Liver (tissue), 9 donors: Measurements from ENCODE around the gene FGF19. TPM values are rescaled to one million over a fixed set of nuclear protein-coding genes. Genes with fewer than 3 reads are reported as not detected.

Experiments used
- DNase-seq: peaks from one replicate; pipeline ENCODE4 v3.0.0-alpha.2; 2017; ENCODE audit warnings: low spot score
- H3K27ac ChIP-seq, 2 donors: one replicate each; pipeline ENCODE4 v1.7.0; 2013; ENCODE audit warnings: inconsistent platforms in 2 of 2, low read length in 2 of 2, control low read depth in 1 of 2, low read depth in 1 of 2, mild to moderate bottlenecking in 1 of 2
- H3K27me3 ChIP-seq, 4 donors: one replicate each; pipeline versions ENCODE4 v1.6.1 to v1.7.0; 2013; ENCODE audit warnings: low read length in 3 of 4, inconsistent platforms in 1 of 4, mild to moderate bottlenecking in 1 of 4, moderate library complexity in 1 of 4; ENCODE audit not compliant: control insufficient read depth in 4 of 4, insufficient read depth in 4 of 4
- H3K36me3 ChIP-seq, 4 donors: one replicate each; pipeline versions ENCODE4 v1.6.1 to v1.7.0; 2013; ENCODE audit warnings: low read length in 3 of 4, mild to moderate bottlenecking in 3 of 4, low read depth in 1 of 4, moderate library complexity in 1 of 4; ENCODE audit not compliant: control insufficient read depth in 4 of 4, insufficient read depth in 3 of 4
- H3K4me1 ChIP-seq, 4 donors: one replicate each; pipeline versions ENCODE4 v1.6.1 to v1.7.0; 2013; ENCODE audit warnings: low read length in 3 of 4, mild to moderate bottlenecking in 3 of 4, moderate library complexity in 1 of 4; ENCODE audit not compliant: control insufficient read depth in 4 of 4, insufficient read depth in 4 of 4
- H3K4me3 ChIP-seq, 3 donors: one replicate each; pipeline versions ENCODE4 v1.6.1 to v1.7.0; 2013; ENCODE audit warnings: low read length in 3 of 3, control low read depth in 1 of 3, low read depth in 1 of 3, mild to moderate bottlenecking in 1 of 3
- H3K9ac ChIP-seq, 2 donors: one replicate each; pipeline ENCODE4 v1.7.0; 2013; ENCODE audit warnings: low read length in 2 of 2, mild to moderate bottlenecking in 2 of 2, moderate library complexity in 2 of 2, control low read depth in 1 of 2, low read depth in 1 of 2
- H3K9me3 ChIP-seq, 4 donors: one replicate each; pipeline versions ENCODE4 v1.6.1 to v1.7.0; 2013; ENCODE audit warnings: low read length in 3 of 4; ENCODE audit not compliant: control insufficient read depth in 4 of 4
- EGR1 ChIP-seq, 2 donors: IDR thresholded peaks; 2 replicates each; pipeline ENCODE4 v1.6.1; 2016 to 2018; ENCODE audit warnings: antibody characterized with exemption in 2 of 2, low read depth in 2 of 2
- FOXA1 ChIP-seq: IDR thresholded peaks from 2 replicates; pipeline ENCODE4 v1.6.1; 2016; ENCODE audit warnings: antibody characterized with exemption
- FOXA2 ChIP-seq: IDR thresholded peaks from 2 replicates; pipeline ENCODE4 v1.6.1; 2016; ENCODE audit warnings: antibody characterized with exemption
- HNF4A ChIP-seq, 2 donors: conservative IDR thresholded peaks; 2 replicates each; pipeline ENCODE4 v1.6.1; 2016; ENCODE audit warnings: antibody characterized with exemption in 2 of 2, mild to moderate bottlenecking in 2 of 2
- JUND ChIP-seq, 2 donors: IDR thresholded peaks; 2 replicates each; pipeline ENCODE4 v1.6.1; 2016; ENCODE audit warnings: antibody characterized with exemption in 2 of 2
- MAX ChIP-seq: IDR thresholded peaks from 2 replicates; pipeline ENCODE4 v1.6.1; 2016; ENCODE audit warnings: antibody characterized with exemption
- NR2F2 ChIP-seq: IDR thresholded peaks from 2 replicates; pipeline ENCODE4 v1.6.1; 2016; ENCODE audit warnings: antibody characterized with exemption
- RAD21 ChIP-seq, 2 donors: IDR thresholded peaks; 2 replicates each; pipeline ENCODE4 v1.6.1; 2016; ENCODE audit warnings: antibody characterized with exemption in 2 of 2, mild to moderate bottlenecking in 2 of 2
- RXRA ChIP-seq, 2 donors: IDR thresholded peaks; 2 replicates each; pipeline ENCODE4 v1.6.1; 2017 to 2018; ENCODE audit warnings: antibody characterized with exemption in 2 of 2, mild to moderate bottlenecking in 1 of 2
- SP1 ChIP-seq: IDR thresholded peaks from 2 replicates; pipeline ENCODE4 v1.6.1; 2018; ENCODE audit warnings: antibody characterized with exemption, mild to moderate bottlenecking
- ZBTB33 ChIP-seq: IDR thresholded peaks from 2 replicates; pipeline ENCODE4 v1.6.1; 2016; ENCODE audit warnings: antibody characterized with exemption
- WGBS: extraction: QIAGEN DNeasy Blood & Tissue Kit; methylation state at CpG from one replicate; pipeline ENCODE4 v1.1.7; 2013; 5-methylcytosine and 5-hydroxymethylcytosine counted together
- polyA plus RNA-seq, 2 donors: library from polyadenylated mRNA; stranded (reverse) in 1 of 2; unstranded in 1 of 2; fragments of 200-250 nt in 1 of 2; fragments of >200 nt in 1 of 2; fragmentation: Nextera tagmentation in 1 of 2; extraction: Ambion mirVana in 1 of 2; gene quantifications; one replicate each; pipeline versions ENCODE4 v1.2.1 to v1.2.3, GENCODE V29; 2013 to 2015
- total RNA-seq, 2 donors: library from RNA; depleted of rRNA; stranded (reverse); fragments of >200 nt; gene quantifications; one replicate each; pipeline ENCODE4 v1.2.3, GENCODE V29; 2014
- TF ChIP-seq, protein P1 (sequence below): IDR thresholded peaks from 2 replicates; pipeline ENCODE4 v1.6.1; 2016; ENCODE audit warnings: antibody characterized with exemption
- TF ChIP-seq, protein P2 (sequence below): fragments of 150-350 bp; IDR thresholded peaks from 2 replicates; pipeline ENCODE4 v1.5.1; 2017; ENCODE audit warnings: improper control_type of control experiment, low read depth, low read length; ENCODE audit not compliant: missing input control
- TF ChIP-seq, protein P3 (sequence below): IDR thresholded peaks from 2 replicates; pipeline ENCODE4 v1.6.1; 2016; ENCODE audit warnings: antibody characterized with exemption, mild to moderate bottlenecking
- donor health status: healthy.
- donor health status: healthy.
- donor health status: healthy.
- donor health status: healthy.
- donor health status: healthy.

FGF19 gene
- total and polyA plus RNA-seq, 4 donors: 0.09 TPM; not detected in 3

DNA sequence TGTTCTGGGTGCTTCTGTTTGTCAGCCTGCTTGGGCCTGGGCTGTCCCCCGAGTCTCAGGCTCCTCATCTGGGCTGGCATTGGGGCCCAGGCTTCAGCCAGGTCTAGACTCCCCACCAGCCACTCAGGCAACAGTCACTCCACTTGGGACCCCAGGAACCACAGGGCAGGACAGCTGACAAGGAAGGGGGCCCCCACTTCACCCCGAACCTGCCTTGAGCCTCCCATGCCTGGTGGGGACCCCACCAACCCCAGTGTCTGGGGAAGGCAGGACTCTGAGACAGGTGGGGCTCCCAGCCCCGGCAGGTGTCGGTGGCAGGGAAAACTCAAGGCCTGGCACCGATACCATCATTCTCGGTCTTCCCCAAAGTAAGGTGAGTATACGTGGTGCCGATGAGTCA lies 17.0 kb downstream of the FGF19 start (continued):
- TF ChIP-seq FOXA2 (no peak), JUND (IDR thresholded peaks at IDR 0.05) (no peak), EGR1 (IDR thresholded peaks at IDR 0.05; ENCODE audit: low read depth in 2 of 2) (no peak)
- TF ChIP-seq, protein P1, sequence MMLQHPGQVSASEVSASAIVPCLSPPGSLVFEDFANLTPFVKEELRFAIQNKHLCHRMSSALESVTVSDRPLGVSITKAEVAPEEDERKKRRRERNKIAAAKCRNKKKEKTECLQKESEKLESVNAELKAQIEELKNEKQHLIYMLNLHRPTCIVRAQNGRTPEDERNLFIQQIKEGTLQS: no peak

DNA sequence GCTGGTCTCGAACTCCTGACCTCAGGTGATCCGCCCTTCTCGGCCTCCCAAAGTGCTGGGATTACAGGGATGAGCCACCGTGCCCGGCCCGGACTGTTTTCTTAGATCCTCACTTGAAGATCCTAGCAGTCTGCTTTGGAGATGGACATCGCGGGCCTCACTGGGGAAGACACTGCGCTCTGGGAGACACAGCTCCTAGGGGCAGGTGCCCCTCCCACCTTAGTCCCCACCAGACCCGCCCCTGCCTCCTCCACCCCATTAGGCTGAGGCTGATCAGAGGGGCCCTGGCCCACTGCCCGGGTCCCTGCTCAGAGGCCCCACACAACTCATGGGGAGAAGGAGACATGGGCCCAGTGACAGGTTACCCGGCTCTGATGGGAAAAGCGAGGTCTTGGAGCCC lies 17.4 kb downstream of the FGF19 start:
- WGBS: 91% methylated on average over 13 of the region's 13 CpGs
- Histone ChIP-seq H3K27ac (no peak overlapping the region), H3K4me3 (no peak overlapping the region), H3K9me3 (no peaks in the 10 kb centered on the region), H3K9ac (no peak overlapping the region), H3K27me3 (no peaks in the 10 kb centered on the region), H3K4me1 (peaks cover 0 to 4% (median 0%) of the 10 kb centered on the region in 4 donors), H3K36me3 (no peaks in the 10 kb centered on the region)
- no peak for DNase-seq
- TF ChIP-seq JUND (IDR thresholded peaks at IDR 0.05) (no peak), RAD21 (IDR thresholded peaks at IDR 0.05) (no peak), ZBTB33 (no peak), FOXA1 (no peak), NR2F2 (no peak), MAX (no peak), SP1 (no peak), FOXA2 (no peak), RXRA (IDR thresholded peaks at IDR 0.05) (no peak), HNF4A (conservative IDR thresholded peaks at IDR 0.05) (no peak)
- TF ChIP-seq, protein P2, sequence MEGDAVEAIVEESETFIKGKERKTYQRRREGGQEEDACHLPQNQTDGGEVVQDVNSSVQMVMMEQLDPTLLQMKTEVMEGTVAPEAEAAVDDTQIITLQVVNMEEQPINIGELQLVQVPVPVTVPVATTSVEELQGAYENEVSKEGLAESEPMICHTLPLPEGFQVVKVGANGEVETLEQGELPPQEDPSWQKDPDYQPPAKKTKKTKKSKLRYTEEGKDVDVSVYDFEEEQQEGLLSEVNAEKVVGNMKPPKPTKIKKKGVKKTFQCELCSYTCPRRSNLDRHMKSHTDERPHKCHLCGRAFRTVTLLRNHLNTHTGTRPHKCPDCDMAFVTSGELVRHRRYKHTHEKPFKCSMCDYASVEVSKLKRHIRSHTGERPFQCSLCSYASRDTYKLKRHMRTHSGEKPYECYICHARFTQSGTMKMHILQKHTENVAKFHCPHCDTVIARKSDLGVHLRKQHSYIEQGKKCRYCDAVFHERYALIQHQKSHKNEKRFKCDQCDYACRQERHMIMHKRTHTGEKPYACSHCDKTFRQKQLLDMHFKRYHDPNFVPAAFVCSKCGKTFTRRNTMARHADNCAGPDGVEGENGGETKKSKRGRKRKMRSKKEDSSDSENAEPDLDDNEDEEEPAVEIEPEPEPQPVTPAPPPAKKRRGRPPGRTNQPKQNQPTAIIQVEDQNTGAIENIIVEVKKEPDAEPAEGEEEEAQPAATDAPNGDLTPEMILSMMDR: no peak
- TF ChIP-seq, protein P3, sequence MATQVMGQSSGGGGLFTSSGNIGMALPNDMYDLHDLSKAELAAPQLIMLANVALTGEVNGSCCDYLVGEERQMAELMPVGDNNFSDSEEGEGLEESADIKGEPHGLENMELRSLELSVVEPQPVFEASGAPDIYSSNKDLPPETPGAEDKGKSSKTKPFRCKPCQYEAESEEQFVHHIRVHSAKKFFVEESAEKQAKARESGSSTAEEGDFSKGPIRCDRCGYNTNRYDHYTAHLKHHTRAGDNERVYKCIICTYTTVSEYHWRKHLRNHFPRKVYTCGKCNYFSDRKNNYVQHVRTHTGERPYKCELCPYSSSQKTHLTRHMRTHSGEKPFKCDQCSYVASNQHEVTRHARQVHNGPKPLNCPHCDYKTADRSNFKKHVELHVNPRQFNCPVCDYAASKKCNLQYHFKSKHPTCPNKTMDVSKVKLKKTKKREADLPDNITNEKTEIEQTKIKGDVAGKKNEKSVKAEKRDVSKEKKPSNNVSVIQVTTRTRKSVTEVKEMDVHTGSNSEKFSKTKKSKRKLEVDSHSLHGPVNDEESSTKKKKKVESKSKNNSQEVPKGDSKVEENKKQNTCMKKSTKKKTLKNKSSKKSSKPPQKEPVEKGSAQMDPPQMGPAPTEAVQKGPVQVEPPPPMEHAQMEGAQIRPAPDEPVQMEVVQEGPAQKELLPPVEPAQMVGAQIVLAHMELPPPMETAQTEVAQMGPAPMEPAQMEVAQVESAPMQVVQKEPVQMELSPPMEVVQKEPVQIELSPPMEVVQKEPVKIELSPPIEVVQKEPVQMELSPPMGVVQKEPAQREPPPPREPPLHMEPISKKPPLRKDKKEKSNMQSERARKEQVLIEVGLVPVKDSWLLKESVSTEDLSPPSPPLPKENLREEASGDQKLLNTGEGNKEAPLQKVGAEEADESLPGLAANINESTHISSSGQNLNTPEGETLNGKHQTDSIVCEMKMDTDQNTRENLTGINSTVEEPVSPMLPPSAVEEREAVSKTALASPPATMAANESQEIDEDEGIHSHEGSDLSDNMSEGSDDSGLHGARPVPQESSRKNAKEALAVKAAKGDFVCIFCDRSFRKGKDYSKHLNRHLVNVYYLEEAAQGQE: no peak
- TF ChIP-seq, protein P1: no peak
